ENCODE results near the gene PLPPR1. TPM values are rescaled to one million over a fixed set of nuclear protein-coding genes. Genes with fewer than 3 reads are reported as not detected.

Gene PLPPR1
- total RNA-seq, 1 experiment from 2014 or later, result not detected

- no peak for TF ChIP-seq CTCF (conservative IDR thresholded peaks at IDR 0.05; ENCODE audit: low read depth, low read length)
- no peak for TF ChIP-seq EZH2 (IDR thresholded peaks at IDR 0.05; ENCODE audit: borderline replicate concordance, low read depth, low read length, poor library complexity, severe bottlenecking)
- H3K27ac ChIP-seq (ENCODE audit: low read depth, low read length, poor library complexity, severe bottlenecking), result no peak overlapping the region
- intact Hi-C loops (cut with micrococcal nuclease; ENCODE audit: unreplicated experiment), result no loop called here
- H3K9me3 ChIP-seq (ENCODE audit: low read depth, low read length, poor library complexity, severe bottlenecking), result no peaks in the 10 kb centered on the region
- no peak overlapping the region for H3K4me3 ChIP-seq (ENCODE audit: low read depth, low read length, poor library complexity, severe bottlenecking)
- ChIA-PET CTCF (no interaction called here), POLR2A (ENCODE audit: low non-redundant PET) (no interaction called here)
- BruUV-seq (replicated peaks), result no TSS peak
- no peaks in the 10 kb centered on the region for H3K4me1 ChIP-seq (ENCODE audit: insufficient read depth, low read length, poor library complexity, severe bottlenecking)
- no peaks in the 10 kb centered on the region for H3K36me3 ChIP-seq (ENCODE audit: insufficient read depth, low read length, poor library complexity, severe bottlenecking)
- no peak for DNase-seq (ENCODE audit: low spot score)
- peaks cover 7% of the 10 kb centered on the region for H3K27me3 ChIP-seq (replicated peaks; ENCODE audit: insufficient read depth, low read depth, low read length, poor library complexity)
These were observed 308.7 kb downstream of the PLPPR1 start for GRCh38 chr9:101337237-101337636.

GRCh38 chr9:101341958-101342357, 313.4 kb downstream of the PLPPR1 start:
- H3K27ac ChIP-seq (ENCODE audit: low read depth, low read length, poor library complexity, severe bottlenecking), result no peak overlapping the region
- no TSS peak for BruUV-seq (replicated peaks)
- H3K27me3 ChIP-seq (replicated peaks; ENCODE audit: insufficient read depth, low read depth, low read length, poor library complexity), result peaks cover 15% of the 10 kb centered on the region
- H3K4me3 ChIP-seq (ENCODE audit: low read depth, low read length, poor library complexity, severe bottlenecking), result no peak overlapping the region
- intact Hi-C loops (cut with micrococcal nuclease; ENCODE audit: unreplicated experiment), result no loop called here
- no peak for DNase-seq (ENCODE audit: low spot score)
- TF ChIP-seq CTCF (conservative IDR thresholded peaks at IDR 0.05; ENCODE audit: low read depth, low read length) (no peak), EZH2 (IDR thresholded peaks at IDR 0.05; ENCODE audit: borderline replicate concordance, low read depth, low read length, poor library complexity, severe bottlenecking) (no peak)
- no peaks in the 10 kb centered on the region for H3K4me1 ChIP-seq (ENCODE audit: insufficient read depth, low read length, poor library complexity, severe bottlenecking)
- CTCF ChIA-PET, result no interaction called here
- POLR2A ChIA-PET (ENCODE audit: low non-redundant PET), result no interaction called here
- H3K36me3 ChIP-seq (ENCODE audit: insufficient read depth, low read length, poor library complexity, severe bottlenecking), result no peaks in the 10 kb centered on the region
- no peaks in the 10 kb centered on the region for H3K9me3 ChIP-seq (ENCODE audit: low read depth, low read length, poor library complexity, severe bottlenecking)

GRCh38 chr9:101342595-101342994, 314.1 kb downstream of the PLPPR1 start:
- no peak overlapping the region for H3K4me3 ChIP-seq (ENCODE audit: low read depth, low read length, poor library complexity, severe bottlenecking)
- ChIA-PET POLR2A (ENCODE audit: low non-redundant PET) (no interaction called here), CTCF (no interaction called here)
- no peak overlapping the region for H3K27ac ChIP-seq (ENCODE audit: low read depth, low read length, poor library complexity, severe bottlenecking)
- H3K36me3 ChIP-seq (ENCODE audit: insufficient read depth, low read length, poor library complexity, severe bottlenecking), result no peaks in the 10 kb centered on the region
- no peak for DNase-seq (ENCODE audit: low spot score)
- no peaks in the 10 kb centered on the region for H3K4me1 ChIP-seq (ENCODE audit: insufficient read depth, low read length, poor library complexity, severe bottlenecking)
- no peak for TF ChIP-seq CTCF (conservative IDR thresholded peaks at IDR 0.05; ENCODE audit: low read depth, low read length)
- intact Hi-C loops (cut with micrococcal nuclease; ENCODE audit: unreplicated experiment), result no loop called here
- BruUV-seq (replicated peaks), result no TSS peak
- H3K27me3 ChIP-seq (replicated peaks; ENCODE audit: insufficient read depth, low read depth, low read length, poor library complexity), result peaks cover 15% of the 10 kb centered on the region
- H3K9me3 ChIP-seq (ENCODE audit: low read depth, low read length, poor library complexity, severe bottlenecking), result no peaks in the 10 kb centered on the region
